HK-2 (cell line): ENCODE results near the gene TMEM94.
"Not testable (repeated sequence)": the region's sequence is repeated elsewhere in the genome, so short reads cannot be mapped to it uniquely, and the experiment has no call there.

Source experiments
- DNase-seq: peaks from one replicate; pipeline ENCODE4 v3.0.0-alpha.2; 2018; ENCODE audit not compliant: unreplicated experiment

The TMEM94 gene

GRCh38 chr17:75456417-75457046 is at the start of gene TMEM94:
TSS of gene TMEM94 (plus strand) at chr17:75456635. CDS start at chr17:75471906, 15,271 bp downstream.
- DNase-seq = peak; percentile 94

DNA sequence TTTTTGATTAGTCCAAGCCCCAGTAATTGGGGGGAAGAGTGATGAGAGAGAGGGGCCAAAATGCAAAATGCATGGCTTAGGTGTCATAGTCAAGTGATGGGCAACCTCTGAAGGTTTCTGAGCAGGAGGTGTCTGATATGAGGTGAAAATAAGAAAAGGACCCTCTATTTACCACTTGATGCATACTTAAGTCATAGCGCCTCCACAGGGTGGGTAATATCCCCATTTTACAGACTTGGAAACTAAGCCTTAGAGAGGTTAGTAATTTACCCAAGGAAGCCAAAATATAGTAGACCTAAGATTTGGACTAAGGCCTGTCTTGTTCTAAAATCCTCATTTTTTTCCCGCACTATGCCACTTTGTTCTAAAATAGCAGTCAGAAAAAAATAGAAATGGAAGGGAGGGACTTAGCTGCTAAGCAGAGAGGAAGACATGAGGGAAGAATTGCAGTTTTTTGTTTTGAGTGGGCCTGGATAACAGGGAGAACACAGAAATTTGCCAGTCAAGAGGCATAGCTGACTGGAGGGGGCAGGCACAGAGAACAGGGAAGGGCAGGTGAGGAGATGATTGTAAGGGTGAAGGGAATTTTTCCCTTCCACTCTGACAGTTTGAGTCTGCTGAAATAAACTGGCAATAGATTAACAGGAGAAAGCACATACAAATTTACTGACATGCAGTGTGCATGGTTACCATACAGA is 48.6 kb upstream of the TMEM94 start:
- no peak for DNase-seq

- no peak for DNase-seq
Measured at GRCh38 chr17:75410141-75410540, 46.3 kb upstream of the TMEM94 start.

DNA sequence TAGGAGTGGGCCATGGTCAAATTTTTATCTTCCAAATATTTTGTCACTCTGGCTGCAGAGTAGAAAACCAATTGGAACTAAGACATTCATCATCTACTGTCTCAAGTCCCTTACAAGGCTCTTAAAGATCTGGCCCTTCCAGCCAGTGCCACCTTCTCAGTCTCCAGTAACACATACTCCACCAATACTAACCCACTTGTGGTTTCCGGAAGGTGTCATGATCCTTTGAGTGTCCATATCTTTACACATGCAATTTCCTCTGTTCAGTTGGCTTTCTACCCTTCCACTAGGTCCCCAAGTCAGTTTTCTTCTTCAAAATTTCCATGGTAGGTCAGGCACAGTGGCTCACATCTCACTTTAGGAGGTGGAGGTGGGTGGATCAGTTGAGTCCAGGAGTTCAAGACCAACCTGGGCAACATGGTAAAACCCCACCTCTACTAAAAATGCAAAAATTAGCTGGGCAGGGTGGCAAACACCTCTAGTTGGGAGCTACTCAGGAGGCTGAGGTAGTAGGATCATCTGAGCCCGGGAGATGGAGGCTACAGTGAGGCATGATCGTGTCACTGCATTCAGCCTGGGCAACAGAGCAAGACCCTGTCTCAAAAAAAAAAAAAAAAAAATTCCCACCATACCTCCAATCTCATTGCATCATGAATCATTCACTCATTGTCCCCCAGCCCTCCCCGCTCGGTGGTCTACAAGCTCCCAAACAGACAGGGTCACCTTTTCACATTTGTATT is 44.9 kb upstream of the TMEM94 start:
- no peak for DNase-seq

DNA sequence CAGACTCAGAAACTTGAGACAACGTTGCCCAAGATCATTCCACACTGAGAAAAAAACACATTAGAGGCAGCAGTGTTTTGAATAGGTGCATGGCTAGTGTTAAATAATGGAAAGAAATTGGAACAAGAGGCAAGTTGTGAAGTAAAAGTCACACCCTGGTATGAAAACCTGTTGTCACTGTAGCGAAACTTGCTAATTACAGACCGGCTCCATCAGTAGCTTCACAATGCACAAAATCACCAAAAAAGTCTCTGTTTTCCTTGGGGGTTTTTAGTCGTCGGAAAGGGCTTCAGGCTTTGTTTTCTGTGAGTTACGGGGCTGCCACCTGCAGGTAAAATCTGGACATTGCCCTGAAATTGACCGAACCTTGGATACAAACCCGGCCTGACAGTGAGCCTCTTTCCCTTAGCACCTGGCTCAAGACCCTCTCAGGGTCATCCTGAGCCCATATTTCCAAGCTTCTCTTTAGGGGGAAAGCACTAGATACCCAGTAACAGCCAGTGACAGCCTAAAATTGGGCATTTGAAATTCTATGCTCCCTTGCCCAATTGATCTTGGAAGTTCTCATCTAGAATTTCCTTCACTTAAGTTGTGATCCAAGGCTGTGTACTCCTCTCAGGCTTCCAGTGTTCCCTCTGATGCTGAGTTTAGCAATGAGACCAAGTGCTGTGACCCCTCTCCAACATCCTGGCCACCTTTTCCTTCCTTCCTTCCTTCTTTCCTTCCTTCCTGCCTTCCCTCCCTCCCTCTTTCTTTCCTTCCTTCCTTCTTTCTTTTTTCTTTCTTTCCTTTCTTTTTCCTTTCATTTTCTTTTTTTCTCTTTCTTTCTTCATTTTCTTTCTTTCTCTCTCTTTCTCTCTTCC is 43.7 kb upstream of the TMEM94 start:
- peak; percentile 51 for DNase-seq

DNA sequence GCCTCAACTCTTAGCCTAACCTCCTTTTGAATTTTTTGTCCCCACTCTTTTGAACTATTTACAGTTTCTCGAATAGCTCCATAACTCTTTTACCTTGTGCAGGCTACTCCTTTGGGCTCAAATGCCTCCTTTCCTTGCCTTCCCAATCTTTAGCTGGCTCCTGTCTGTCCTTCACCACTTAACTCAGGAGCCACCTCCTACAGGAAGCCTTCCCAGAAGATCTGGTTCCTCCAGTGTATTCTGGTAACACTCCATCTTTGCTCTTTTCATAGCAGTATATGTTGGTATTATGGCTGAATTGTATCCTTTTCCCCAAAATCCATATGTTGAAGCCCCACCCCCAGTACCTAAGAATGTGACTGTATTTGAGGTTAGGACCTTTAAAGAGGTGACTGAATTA is 41.9 kb upstream of the TMEM94 start:
- no peak for DNase-seq

GRCh38 chr17:75416006-75416405 is 40.4 kb upstream of the TMEM94 start:
- no peak for DNase-seq

- no peak for DNase-seq
Measured at GRCh38 chr17:75417054-75417580, 39.3 kb upstream of the TMEM94 start.

DNA sequence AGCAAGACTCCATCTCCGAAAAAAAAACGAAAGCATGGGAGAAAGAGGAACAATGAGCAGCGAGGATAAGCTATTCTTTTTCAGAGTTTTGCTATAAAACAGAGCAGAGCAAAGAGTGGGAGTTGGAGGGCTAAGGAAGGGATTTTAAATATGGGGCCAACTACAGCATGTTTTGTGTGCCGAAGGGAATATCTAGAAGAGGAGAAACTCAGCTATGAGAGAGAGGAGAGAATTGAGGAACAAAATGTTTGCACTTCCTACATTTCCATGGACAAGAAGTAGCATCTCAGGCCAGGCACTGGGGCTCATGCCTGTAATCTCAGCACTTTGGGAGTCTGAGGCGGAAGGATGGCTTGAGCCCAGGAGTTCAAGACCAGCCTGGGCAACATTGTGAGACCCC is 37.9 kb upstream of the TMEM94 start:
- DNase-seq = no peak

GRCh38 chr17:75428543-75429469 is 27.6 kb upstream of the TMEM94 start:
- DNase-seq = peak; percentile 11

DNA sequence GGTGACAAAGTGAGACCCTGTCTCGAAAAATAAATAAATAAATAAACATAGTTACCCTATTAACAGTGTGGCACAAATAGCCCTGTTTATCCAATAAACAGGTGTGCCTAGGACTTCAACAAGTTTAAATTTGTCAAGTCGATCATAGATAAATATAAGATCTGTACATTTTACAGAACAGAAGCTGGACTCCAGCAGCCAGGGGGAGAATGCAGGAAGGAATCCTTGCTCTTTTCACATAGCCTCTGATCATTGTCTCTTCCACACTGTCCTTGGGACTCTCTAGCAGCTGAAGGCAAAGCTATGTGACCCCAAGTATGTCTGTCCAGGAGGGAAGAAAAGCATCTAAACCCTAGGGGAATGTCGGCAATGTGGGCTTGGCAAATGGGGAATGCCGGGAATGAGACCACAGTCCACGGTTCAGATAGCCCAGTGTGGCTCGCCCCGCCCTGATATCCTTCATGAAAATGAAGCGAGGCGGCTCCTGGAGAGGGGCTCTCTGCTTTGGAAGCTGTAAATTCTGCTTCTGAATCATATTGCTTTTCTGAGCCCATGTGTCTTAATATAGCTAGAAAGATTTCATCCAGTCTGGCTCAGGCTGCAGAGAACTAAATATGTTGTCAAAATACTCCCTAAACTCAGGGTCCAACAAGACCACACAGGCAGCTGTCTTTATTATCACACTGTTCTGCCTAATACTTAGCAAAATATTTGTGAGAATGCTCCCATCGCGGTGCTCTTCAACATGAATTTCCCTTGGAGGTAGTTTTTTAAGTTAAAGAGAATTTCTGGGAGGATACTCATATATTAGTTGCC is 26.1 kb upstream of the TMEM94 start:
- peak; percentile 72 for DNase-seq

GRCh38 chr17:75433218-75433783 is 23.1 kb upstream of the TMEM94 start:
- DNase-seq = no peak

DNA sequence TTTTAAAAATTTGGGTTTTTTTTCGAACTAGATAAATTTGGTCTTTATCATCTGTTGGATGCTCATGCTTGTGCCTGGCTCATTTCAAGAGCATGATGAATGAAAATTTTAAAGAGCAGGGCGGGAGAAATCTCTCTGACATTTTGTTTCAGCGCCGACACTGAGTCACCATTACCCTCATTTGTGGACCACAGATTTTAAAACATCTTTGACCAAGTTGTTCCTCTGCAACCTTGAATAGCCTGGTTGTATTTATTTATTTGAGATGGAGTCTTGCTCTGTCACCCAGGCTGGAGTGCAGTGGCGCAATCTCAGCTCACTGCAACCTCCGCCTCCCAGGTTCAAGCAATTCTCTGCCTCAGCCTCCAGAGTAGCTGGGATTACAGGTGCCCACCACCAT is 22.0 kb upstream of the TMEM94 start:
- DNase-seq = not testable (repeated sequence)

DNA sequence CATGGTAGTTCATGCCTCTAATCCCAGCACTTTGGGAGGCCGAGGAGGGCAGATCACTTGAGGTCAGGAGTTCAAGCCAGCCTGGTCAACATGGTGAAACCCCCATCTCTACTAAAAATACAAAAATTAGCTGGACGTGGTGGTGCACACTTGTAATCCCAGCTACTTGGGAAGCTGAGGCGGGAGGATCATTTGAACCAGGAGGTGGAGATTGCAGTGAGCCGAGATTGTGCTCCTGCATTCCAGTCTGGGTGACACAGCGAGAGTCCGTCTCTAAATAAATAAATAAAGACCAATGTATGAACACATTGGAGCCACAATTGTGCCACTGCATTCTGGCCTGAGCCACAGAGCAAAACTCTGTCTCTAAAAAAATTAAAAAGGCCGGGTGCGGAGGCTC is 19.0 kb upstream of the TMEM94 start:
- not testable (repeated sequence) for DNase-seq

GRCh38 chr17:75439287-75439686 is 17.1 kb upstream of the TMEM94 start:
- DNase-seq = no peak

DNA sequence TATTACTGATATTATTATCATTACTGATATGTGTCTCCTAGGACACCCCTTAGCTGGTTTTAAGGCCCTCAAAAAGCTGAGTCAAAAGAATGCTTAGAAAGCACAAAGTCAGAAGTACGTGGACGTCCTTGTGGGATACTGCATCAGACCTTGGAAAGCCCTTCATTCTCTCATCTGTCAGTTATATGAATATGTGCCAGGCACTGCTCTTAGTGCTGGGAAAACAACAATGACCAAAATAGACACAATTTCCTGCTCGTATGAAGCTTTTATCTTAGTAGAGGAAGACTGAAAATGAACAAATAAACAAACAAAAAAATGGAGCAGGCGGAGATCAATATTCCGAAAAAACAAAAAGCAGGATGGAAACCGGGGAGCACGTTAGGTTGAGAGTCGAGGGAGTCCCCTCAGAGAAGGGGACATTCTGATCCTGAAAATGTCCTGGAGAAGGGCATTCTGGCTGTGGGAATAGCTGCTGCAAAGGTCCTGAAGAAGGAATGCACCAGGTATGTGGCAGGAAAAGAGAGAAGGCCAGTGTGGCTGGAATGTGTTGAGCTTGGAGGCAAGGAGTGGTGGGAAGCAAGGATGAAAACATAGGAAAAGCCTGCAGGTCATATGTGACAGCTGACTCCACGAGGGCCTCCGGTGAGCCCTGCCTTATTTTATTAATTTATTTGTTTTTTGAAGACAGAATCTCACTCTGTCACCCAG is 15.5 kb upstream of the TMEM94 start:
- DNase-seq = no peak

- DNase-seq = no peak
Measured at GRCh38 chr17:75442168-75443103, 14.0 kb upstream of the TMEM94 start.

DNA sequence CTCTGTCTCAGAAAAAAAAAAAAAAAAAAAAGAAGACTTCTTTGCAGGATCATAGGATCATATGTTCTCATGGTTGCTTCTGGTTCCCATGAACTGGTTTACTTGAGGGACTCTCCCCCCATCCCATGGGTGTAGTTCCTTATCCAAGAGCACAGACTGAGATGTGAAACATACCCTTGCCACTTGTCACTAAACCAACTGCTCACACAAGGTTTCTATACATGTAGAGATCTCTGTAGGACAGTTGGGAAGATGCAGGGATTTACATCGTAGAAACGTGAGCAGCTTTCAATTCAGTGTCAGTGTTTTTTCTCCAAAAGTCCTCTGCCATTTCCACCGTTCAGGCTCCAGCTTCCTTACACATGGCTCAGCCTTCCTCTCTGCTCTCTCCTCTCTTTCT is 11.1 kb upstream of the TMEM94 start:
- no peak for DNase-seq
